Measurements from ENCODE around the gene TMEM141. TPM values are rescaled to one million over a fixed set of nuclear protein-coding genes. Genes with fewer than 3 reads are reported as not detected.
"Not testable (repeated sequence)": the region's sequence is repeated elsewhere in the genome, so short reads cannot be mapped to it uniquely, and the experiment has no call there.

TMEM141 gene
- polyA plus RNA-seq, 1 donor = 324 TPM

- Histone ChIP-seq H3K36me3 (ENCODE audit: control insufficient read depth, insufficient read depth, low read length) (peaks cover 96% of the 10 kb centered on the region), H3K9me3 (ENCODE audit: control insufficient read depth, low read depth, low read length) (no peaks in the 10 kb centered on the region), H3K27me3 (ENCODE audit: control insufficient read depth, insufficient read depth, low read length) (no peaks in the 10 kb centered on the region), H3K4me3 (ENCODE audit: low read length) (no peak overlapping the region), H3K27ac (ENCODE audit: low read length) (no peak overlapping the region), H3K4me1 (ENCODE audit: control insufficient read depth, insufficient read depth, low read length) (no peaks in the 10 kb centered on the region)
- no peak for DNase-seq
- no CpG with 5 or more reads among the region's 14 CpGs for WGBS (ENCODE audit: insufficient coverage, low lambda C conversion rate)
Observed at GRCh38 chr9:136827794-136828473, 36.8 kb downstream of the TMEM141 start.

- no peaks in the 10 kb centered on the region for H3K4me1 ChIP-seq (ENCODE audit: control insufficient read depth, insufficient read depth, low read length)
Observed at GRCh38 chr9:136828474-136829140, 37.5 kb downstream of the TMEM141 start.

GRCh38 chr9:136829412-136829811 lies 38.3 kb downstream of the TMEM141 start:
- DNase-seq = no peak

More at GRCh38 chr9:136828474-136829140, 37.5 kb downstream of the TMEM141 start:
- DNase-seq = no peak
- H3K27ac ChIP-seq (ENCODE audit: low read length) = no peak overlapping the region
- H3K4me3 ChIP-seq (ENCODE audit: low read length) = no peak overlapping the region
- 96% methylated on average over 4 of the region's 31 CpGs for whole genome bisulfite sequencing (ENCODE audit: insufficient coverage, low lambda C conversion rate)
- no peaks in the 10 kb centered on the region for H3K27me3 ChIP-seq (ENCODE audit: control insufficient read depth, insufficient read depth, low read length)
- peaks cover 93% of the 10 kb centered on the region for H3K36me3 ChIP-seq (ENCODE audit: control insufficient read depth, insufficient read depth, low read length)
- H3K9me3 ChIP-seq (ENCODE audit: control insufficient read depth, low read depth, low read length) = no peaks in the 10 kb centered on the region

GRCh38 chr9:136829981-136830885 lies 39.1 kb downstream of the TMEM141 start:
- no peak for DNase-seq
- Histone ChIP-seq H3K27ac (ENCODE audit: low read length) (no peak overlapping the region), H3K27me3 (ENCODE audit: control insufficient read depth, insufficient read depth, low read length) (no peaks in the 10 kb centered on the region), H3K4me1 (ENCODE audit: control insufficient read depth, insufficient read depth, low read length) (no peaks in the 10 kb centered on the region), H3K36me3 (ENCODE audit: control insufficient read depth, insufficient read depth, low read length) (peaks cover 85% of the 10 kb centered on the region), H3K4me3 (ENCODE audit: low read length) (no peak overlapping the region), H3K9me3 (ENCODE audit: control insufficient read depth, low read depth, low read length) (no peaks in the 10 kb centered on the region)
- no CpG with 5 or more reads among the region's 41 CpGs for WGBS (ENCODE audit: insufficient coverage, low lambda C conversion rate)

More at GRCh38 chr9:136829412-136829811, 38.3 kb downstream of the TMEM141 start:
- Histone ChIP-seq H3K27me3 (ENCODE audit: control insufficient read depth, insufficient read depth, low read length) (no peaks in the 10 kb centered on the region), H3K36me3 (ENCODE audit: control insufficient read depth, insufficient read depth, low read length) (peaks cover 91% of the 10 kb centered on the region), H3K4me3 (ENCODE audit: low read length) (no peak overlapping the region), H3K4me1 (ENCODE audit: control insufficient read depth, insufficient read depth, low read length) (no peaks in the 10 kb centered on the region), H3K9me3 (ENCODE audit: control insufficient read depth, low read depth, low read length) (no peaks in the 10 kb centered on the region), H3K27ac (ENCODE audit: low read length) (no peak overlapping the region)
- no CpG with 5 or more reads among the region's 14 CpGs for WGBS (ENCODE audit: insufficient coverage, low lambda C conversion rate)

GRCh38 chr9:136831002-136831719 lies 40.0 kb downstream of the TMEM141 start:
- Histone ChIP-seq H3K4me3 (ENCODE audit: low read length) (no peak overlapping the region), H3K36me3 (ENCODE audit: control insufficient read depth, insufficient read depth, low read length) (peaks cover 85% of the 10 kb centered on the region), H3K27ac (ENCODE audit: low read length) (no peak overlapping the region), H3K27me3 (ENCODE audit: control insufficient read depth, insufficient read depth, low read length) (no peaks in the 10 kb centered on the region), H3K4me1 (ENCODE audit: control insufficient read depth, insufficient read depth, low read length) (no peaks in the 10 kb centered on the region), H3K9me3 (ENCODE audit: control insufficient read depth, low read depth, low read length) (no peaks in the 10 kb centered on the region)
- no CpG with 5 or more reads among the region's 30 CpGs for WGBS (ENCODE audit: insufficient coverage, low lambda C conversion rate)
- no peak for DNase-seq

- no peaks in the 10 kb centered on the region for H3K9me3 ChIP-seq (ENCODE audit: control insufficient read depth, low read depth, low read length)
- no peak overlapping the region for H3K27ac ChIP-seq (ENCODE audit: low read length)
- H3K4me3 ChIP-seq (ENCODE audit: low read length) = no peak overlapping the region
- H3K4me1 ChIP-seq (ENCODE audit: control insufficient read depth, insufficient read depth, low read length) = no peaks in the 10 kb centered on the region
- no CpG with 5 or more reads among the region's 23 CpGs for WGBS (ENCODE audit: insufficient coverage, low lambda C conversion rate)
- no peak for DNase-seq
- peaks cover 85% of the 10 kb centered on the region for H3K36me3 ChIP-seq (ENCODE audit: control insufficient read depth, insufficient read depth, low read length)
- no peaks in the 10 kb centered on the region for H3K27me3 ChIP-seq (ENCODE audit: control insufficient read depth, insufficient read depth, low read length)
Observed at GRCh38 chr9:136831720-136832104, 40.6 kb downstream of the TMEM141 start.

GRCh38 chr9:136832581-136832980 lies 41.4 kb downstream of the TMEM141 start:
- WGBS (ENCODE audit: insufficient coverage, low lambda C conversion rate) = no CpG with 5 or more reads among the region's 9 CpGs
- no peaks in the 10 kb centered on the region for H3K9me3 ChIP-seq (ENCODE audit: control insufficient read depth, low read depth, low read length)
- H3K27ac ChIP-seq (ENCODE audit: low read length) = no peak overlapping the region
- H3K4me1 ChIP-seq (ENCODE audit: control insufficient read depth, insufficient read depth, low read length) = no peaks in the 10 kb centered on the region
- H3K4me3 ChIP-seq (ENCODE audit: low read length) = no peak overlapping the region
- DNase-seq = no peak
- peaks cover 79% of the 10 kb centered on the region for H3K36me3 ChIP-seq (ENCODE audit: control insufficient read depth, insufficient read depth, low read length)
- H3K27me3 ChIP-seq (ENCODE audit: control insufficient read depth, insufficient read depth, low read length) = no peaks in the 10 kb centered on the region

GRCh38 chr9:136833381-136834048 lies 42.4 kb downstream of the TMEM141 start:
- H3K9me3 ChIP-seq (ENCODE audit: control insufficient read depth, low read depth, low read length); H3K4me1 ChIP-seq (ENCODE audit: control insufficient read depth, insufficient read depth, low read length); H3K27me3 ChIP-seq (ENCODE audit: control insufficient read depth, insufficient read depth, low read length); H3K4me3 ChIP-seq (ENCODE audit: low read length); DNase-seq; H3K27ac ChIP-seq (ENCODE audit: low read length): not testable (repeated sequence)
- peaks cover 78% of the 10 kb centered on the region for H3K36me3 ChIP-seq (ENCODE audit: control insufficient read depth, insufficient read depth, low read length)
- no CpG with 5 or more reads among the region's 16 CpGs for WGBS (ENCODE audit: insufficient coverage, low lambda C conversion rate)

GRCh38 chr9:136835162-136835931 lies 44.2 kb downstream of the TMEM141 start:
- no peak for DNase-seq
- no CpG with 5 or more reads among the region's 36 CpGs for WGBS (ENCODE audit: insufficient coverage, low lambda C conversion rate)
- Histone ChIP-seq H3K27ac (ENCODE audit: low read length) (no peak overlapping the region), H3K4me1 (ENCODE audit: control insufficient read depth, insufficient read depth, low read length) (peaks cover 21% of the 10 kb centered on the region), H3K9me3 (ENCODE audit: control insufficient read depth, low read depth, low read length) (no peaks in the 10 kb centered on the region), H3K27me3 (ENCODE audit: control insufficient read depth, insufficient read depth, low read length) (no peaks in the 10 kb centered on the region), H3K36me3 (ENCODE audit: control insufficient read depth, insufficient read depth, low read length) (peaks cover 77% of the 10 kb centered on the region), H3K4me3 (ENCODE audit: low read length) (no peak overlapping the region)

Data from large intestine (tissue), 3 donors.